Fibroblast of pulmonary artery (primary cell): ENCODE results near the gene GPR35.

ENCODE experiments used
- DNase-seq: peaks from one replicate; pipeline ENCODE4 v3.0.0-alpha.2; 2010; ENCODE audit warnings: low read depth
- H3K4me3 ChIP-seq: replicated peaks from 2 replicates; pipeline ENCODE4 v1.5.1; 2011; ENCODE audit warnings: low read depth, mild to moderate bottlenecking, control low read depth, low read length, moderate library complexity
- CTCF ChIP-seq: IDR thresholded peaks from 2 replicates; pipeline ENCODE4 v1.5.1; 2011; ENCODE audit warnings: mild to moderate bottlenecking, control low read depth, low read length, inconsistent platforms; ENCODE audit errors: missing control alignments

The GPR35 gene

GRCh38 chr2:240636563-240637115 lies 11.4 kb downstream of the GPR35 start:
- TF ChIP-seq CTCF: no peak
- no peak overlapping the region for H3K4me3 ChIP-seq
- DNase-seq: no peak

- H3K4me3 ChIP-seq: no peak overlapping the region
- no peak for DNase-seq
- TF ChIP-seq CTCF: no peak
These were observed 12.0 kb downstream of the GPR35 start for GRCh38 chr2:240637116-240637900.

- no peak for TF ChIP-seq CTCF
- DNase-seq: no peak
- no peak overlapping the region for H3K4me3 ChIP-seq
These were observed 12.6 kb downstream of the GPR35 start for GRCh38 chr2:240637901-240638345.

- DNase-seq: no peak
- TF ChIP-seq CTCF: no peak
- H3K4me3 ChIP-seq: no peak overlapping the region
These were observed 13.4 kb downstream of the GPR35 start for GRCh38 chr2:240638512-240639160.

- no peak for DNase-seq
- no peak for TF ChIP-seq CTCF
- no peak overlapping the region for H3K4me3 ChIP-seq
These were observed 14.3 kb downstream of the GPR35 start for GRCh38 chr2:240639566-240639965.

- peak; percentile 30 for TF ChIP-seq CTCF
- H3K4me3 ChIP-seq: no peak overlapping the region
- DNase-seq: peak; percentile 21
These were observed 15.7 kb downstream of the GPR35 start for GRCh38 chr2:240640939-240641338.
